ENCODE results near the gene EDIL3. TPM values are rescaled to one million over a fixed set of nuclear protein-coding genes. Genes with fewer than 3 reads are reported as not detected.

The EDIL3 gene
- total and polyA plus RNA-seq, 2 of the 13 experiments (the other 11 are each of a cell fraction or from before 2014, with no cell fraction given) = 0.01 TPM; not detected in 1

DNA sequence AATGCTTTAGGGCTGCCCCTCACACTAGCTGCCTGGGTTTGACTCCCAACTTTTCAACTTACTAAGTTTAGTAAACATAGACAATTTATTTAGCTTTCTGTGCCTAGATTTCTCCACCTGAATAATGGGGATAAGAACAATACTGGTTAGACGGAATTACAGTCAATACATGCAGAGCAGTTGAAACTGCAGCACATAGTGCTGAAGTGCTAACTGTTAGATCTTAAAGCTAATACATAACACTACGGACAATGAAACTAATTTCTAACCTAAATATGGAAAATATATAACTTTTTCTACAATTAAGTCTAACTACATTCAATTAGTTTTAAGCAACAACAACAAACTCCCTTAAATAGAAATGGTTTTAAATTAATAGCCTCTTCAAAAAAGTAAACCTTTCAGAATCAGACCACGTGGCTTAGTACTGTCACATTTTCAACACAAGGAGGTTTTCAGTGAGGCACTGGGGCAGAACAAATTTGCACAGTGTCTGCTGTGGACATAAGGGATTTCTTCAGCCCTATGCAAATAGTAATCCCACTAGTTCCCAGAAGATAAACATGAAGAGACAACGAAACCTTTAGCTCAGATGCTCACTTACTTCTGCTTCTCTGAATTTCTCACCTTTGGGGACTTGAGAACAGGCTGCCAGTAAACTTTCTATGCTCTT, 293.4 kb downstream of the EDIL3 start (continued):
- TF ChIP-seq, protein P1, sequence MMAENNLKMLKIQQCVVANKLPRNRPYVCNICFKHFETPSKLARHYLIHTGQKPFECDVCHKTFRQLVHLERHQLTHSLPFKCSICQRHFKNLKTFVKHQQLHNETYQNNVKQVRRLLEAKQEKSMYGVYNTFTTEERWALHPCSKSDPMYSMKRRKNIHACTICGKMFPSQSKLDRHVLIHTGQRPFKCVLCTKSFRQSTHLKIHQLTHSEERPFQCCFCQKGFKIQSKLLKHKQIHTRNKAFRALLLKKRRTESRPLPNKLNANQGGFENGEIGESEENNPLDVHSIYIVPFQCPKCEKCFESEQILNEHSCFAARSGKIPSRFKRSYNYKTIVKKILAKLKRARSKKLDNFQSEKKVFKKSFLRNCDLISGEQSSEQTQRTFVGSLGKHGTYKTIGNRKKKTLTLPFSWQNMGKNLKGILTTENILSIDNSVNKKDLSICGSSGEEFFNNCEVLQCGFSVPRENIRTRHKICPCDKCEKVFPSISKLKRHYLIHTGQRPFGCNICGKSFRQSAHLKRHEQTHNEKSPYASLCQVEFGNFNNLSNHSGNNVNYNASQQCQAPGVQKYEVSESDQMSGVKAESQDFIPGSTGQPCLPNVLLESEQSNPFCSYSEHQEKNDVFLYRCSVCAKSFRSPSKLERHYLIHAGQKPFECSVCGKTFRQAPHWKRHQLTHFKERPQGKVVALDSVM (CRISPR knock-in tag; IDR thresholded peaks at IDR 0.05) = no peak
- TF ChIP-seq ZNF670 (CRISPR knock-in tag; IDR thresholded peaks at IDR 0.05; ENCODE audit: borderline replicate concordance) (no peak), SMAD3 (CRISPR knock-in tag; IDR thresholded peaks at IDR 0.05) (peak; percentile 94), MAZ (IDR thresholded peaks at IDR 0.05; ENCODE audit: borderline replicate concordance, low read depth, low read length) (no peak), MAZ (CRISPR knock-in tag; IDR thresholded peaks at IDR 0.05; ENCODE audit: low read depth) (no peak), MED1 (CRISPR knock-in tag; IDR thresholded peaks at IDR 0.05) (peak; percentile 35; the same call in 1 of the 2 replicates), MYC (CRISPR knock-in tag; IDR thresholded peaks at IDR 0.05; ENCODE audit: borderline replicate concordance) (0 out of 2 replicates have a peak, but pooled peaks have one; percentile 25), SIX4 (CRISPR knock-in tag; IDR thresholded peaks at IDR 0.05) (0 out of 2 replicates have a peak, but pooled peaks have one; percentile 38), MXD4 (CRISPR knock-in tag; IDR thresholded peaks at IDR 0.05) (peak; percentile 68; the same call in 1 of the 2 replicates), NKX3-1 (CRISPR knock-in tag; IDR thresholded peaks at IDR 0.05) (peak; percentile 96), ZFP1 (CRISPR knock-in tag; IDR thresholded peaks at IDR 0.05) (peak; percentile 60; the same call in 1 of the 2 replicates), TGIF2 (CRISPR knock-in tag; IDR thresholded peaks at IDR 0.05) (peak; percentile 47; the same call in 1 of the 2 replicates), RBM22 (optimal IDR thresholded peaks at IDR 0.05; ENCODE audit: low read length) (no peak), ZNF563 (CRISPR knock-in tag; IDR thresholded peaks at IDR 0.05) (no peak), AFF4 (CRISPR knock-in tag; IDR thresholded peaks at IDR 0.05) (no peak), ZNF501 (CRISPR knock-in tag; IDR thresholded peaks at IDR 0.05) (no peak)
- TF ChIP-seq, protein P2, sequence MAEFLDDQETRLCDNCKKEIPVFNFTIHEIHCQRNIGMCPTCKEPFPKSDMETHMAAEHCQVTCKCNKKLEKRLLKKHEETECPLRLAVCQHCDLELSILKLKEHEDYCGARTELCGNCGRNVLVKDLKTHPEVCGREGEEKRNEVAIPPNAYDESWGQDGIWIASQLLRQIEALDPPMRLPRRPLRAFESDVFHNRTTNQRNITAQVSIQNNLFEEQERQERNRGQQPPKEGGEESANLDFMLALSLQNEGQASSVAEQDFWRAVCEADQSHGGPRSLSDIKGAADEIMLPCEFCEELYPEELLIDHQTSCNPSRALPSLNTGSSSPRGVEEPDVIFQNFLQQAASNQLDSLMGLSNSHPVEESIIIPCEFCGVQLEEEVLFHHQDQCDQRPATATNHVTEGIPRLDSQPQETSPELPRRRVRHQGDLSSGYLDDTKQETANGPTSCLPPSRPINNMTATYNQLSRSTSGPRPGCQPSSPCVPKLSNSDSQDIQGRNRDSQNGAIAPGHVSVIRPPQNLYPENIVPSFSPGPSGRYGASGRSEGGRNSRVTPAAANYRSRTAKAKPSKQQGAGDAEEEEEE (CRISPR knock-in tag; IDR thresholded peaks at IDR 0.05; ENCODE audit: borderline replicate concordance) = no peak
- TF ChIP-seq, protein P3, sequence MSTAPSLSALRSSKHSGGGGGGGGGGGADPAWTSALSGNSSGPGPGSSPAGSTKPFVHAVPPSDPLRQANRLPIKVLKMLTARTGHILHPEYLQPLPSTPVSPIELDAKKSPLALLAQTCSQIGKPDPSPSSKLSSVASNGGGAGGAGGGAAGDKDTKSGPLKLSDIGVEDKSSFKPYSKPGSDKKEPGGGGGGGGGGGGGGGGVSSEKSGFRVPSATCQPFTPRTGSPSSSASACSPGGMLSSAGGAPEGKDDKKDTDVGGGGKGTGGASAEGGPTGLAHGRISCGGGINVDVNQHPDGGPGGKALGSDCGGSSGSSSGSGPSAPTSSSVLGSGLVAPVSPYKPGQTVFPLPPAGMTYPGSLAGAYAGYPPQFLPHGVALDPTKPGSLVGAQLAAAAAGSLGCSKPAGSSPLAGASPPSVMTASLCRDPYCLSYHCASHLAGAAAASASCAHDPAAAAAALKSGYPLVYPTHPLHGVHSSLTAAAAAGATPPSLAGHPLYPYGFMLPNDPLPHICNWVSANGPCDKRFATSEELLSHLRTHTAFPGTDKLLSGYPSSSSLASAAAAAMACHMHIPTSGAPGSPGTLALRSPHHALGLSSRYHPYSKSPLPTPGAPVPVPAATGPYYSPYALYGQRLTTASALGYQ (CRISPR knock-in tag; IDR thresholded peaks at IDR 0.05) = peak; percentile 98
- TF ChIP-seq, protein P4, sequence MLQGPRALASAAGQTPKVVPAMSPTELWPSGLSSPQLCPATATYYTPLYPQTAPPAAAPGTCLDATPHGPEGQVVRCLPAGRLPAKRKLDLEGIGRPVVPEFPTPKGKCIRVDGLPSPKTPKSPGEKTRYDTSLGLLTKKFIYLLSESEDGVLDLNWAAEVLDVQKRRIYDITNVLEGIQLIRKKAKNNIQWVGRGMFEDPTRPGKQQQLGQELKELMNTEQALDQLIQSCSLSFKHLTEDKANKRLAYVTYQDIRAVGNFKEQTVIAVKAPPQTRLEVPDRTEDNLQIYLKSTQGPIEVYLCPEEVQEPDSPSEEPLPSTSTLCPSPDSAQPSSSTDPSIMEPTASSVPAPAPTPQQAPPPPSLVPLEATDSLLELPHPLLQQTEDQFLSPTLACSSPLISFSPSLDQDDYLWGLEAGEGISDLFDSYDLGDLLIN (CRISPR knock-in tag; IDR thresholded peaks at IDR 0.05; ENCODE audit: borderline replicate concordance) = no peak

Data from HepG2 (cell line).